GM19452 (cell line): ENCODE results near the gene RAP1B.

ENCODE experiments used
- ATAC-seq: cut with Tn5 transposase; IDR thresholded peaks from one replicate; pipeline ENCODE4 v1.9.1; 2021; ENCODE audit not compliant: unreplicated experiment

Gene RAP1B

DNA sequence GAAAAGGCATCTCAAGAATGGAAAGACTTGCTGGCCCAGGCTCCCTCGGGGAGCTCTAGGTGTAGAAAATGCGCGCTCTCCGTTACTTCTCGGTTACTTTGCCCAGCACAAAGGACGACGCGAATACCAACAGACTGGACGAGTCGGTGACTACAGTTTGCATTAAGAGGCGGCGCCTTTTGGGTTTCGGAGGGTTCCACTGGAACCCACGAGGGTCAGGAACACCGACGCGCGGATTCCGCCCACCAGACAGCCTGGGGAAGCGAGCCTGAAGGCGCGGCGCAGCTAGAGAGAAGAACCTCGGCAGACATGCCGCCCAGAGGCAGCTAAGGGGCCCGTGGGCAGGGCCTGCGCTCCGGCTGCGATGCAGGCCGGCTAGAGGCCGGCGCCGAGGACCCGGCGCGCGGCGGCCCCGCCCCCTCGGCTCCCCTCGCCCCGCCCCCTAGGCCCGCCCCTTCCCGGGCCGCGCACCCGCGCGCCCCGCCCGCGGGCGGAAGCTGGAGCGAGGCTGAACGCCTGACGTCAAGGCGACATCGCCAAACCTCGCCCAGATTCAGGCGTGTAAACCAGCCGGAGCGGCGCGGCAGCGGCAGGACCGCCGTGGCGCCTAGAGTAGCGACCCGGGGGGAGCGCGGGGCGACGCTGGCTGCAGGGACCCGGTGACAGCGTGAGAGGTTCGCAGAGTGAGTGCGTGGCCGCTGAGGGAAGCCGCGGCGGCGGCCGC, at the start of gene RAP1B:
TSS of gene RAP1B (plus strand) at position 530 of the 724 bp plus-strand sequence. CDS start 37,826 bp downstream, outside the sequence.
- peak; percentile 87 for ATAC-seq

DNA sequence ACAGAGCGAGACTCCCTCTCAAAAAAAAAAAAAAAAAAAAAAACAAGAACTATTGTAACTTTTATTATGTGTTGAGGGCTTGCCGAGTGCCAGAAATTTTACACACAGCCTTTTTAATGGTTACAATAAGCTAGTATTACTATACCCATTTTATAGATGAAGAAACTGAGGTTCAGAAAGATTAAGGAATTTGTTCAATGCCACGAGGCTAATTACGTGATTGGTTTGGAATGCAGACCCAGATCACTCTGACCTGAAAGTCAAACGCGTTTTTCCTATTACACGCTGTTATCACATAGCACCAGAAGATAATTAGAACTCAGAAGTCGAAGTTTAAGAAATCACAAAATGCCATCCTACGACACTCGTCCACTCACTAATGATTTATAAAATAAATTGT, 48.9 kb upstream of the RAP1B start:
- ATAC-seq: no peak

DNA sequence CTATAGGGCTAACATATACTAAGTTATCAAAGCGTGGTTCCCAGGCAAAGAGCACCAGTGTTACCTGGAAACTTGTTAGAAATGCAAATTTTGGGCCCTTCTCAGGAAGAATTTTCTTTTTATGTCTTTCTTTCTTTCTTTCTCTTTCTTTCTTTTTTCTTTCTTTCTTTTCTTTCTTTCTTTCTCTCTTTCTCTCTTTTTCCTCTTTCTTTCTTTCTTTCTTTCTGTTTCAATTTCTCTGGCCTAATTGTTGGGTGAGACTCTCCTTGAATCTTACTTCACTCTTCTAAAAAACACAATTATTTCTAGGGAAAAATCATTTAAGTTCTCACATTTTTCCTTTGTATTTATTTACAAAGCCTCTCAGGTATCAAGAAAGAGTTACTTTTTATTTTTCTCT, 46.5 kb upstream of the RAP1B start:
- ATAC-seq: no peak

DNA sequence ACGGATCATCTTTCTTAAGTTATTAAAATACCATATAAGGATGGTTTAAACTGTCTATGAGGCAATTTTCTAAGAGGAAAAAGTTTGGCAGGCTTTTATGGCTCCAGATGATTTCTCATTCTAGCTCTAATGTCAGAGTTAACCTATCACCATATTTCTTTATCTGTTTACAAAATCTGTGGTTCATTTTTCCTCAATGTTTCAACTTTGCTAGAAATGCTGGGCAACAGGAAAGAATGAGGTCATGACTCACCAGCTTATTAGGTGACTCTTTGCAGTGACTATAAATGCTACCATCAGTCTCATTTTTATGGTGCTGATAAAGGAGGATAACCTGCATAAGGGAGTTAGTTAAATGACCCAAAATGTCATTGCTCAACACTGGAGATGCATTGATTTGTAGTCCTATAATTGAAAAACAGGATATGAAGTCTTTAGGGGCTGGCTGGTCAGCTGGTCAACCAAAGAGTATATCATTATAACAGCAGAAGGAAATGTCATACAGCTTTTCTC, 45.3 kb upstream of the RAP1B start:
- no peak for ATAC-seq

DNA sequence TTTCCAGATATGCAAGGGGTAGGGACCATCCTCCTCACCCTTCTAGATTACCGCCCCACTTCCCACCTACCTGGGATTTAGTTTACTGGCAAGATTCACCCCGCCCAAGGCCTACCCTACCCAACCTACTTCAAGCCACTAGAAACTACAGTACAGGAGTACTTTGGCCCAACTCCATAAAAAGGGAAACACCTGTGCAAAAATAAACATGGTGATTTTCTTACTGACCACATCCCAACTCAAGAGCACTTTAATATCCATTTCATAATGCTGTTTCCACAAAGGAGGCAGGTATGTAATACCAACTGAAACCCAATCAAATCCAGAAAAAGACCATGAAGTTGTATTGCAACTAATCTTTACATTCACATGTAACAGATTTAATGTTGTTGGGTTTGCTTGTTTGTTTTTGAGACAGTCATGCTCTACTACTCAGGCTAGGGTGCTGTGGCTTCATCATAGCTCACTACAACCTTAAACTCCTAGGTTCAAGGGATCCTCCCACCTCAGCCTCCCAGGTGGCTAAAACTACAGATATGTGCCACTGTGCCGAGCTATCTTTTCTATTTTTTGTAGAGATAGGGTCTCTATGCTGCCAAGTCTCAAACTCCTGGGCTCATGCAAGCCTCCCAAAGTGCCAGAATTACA, 41.7 kb upstream of the RAP1B start:
- no peak for ATAC-seq

DNA sequence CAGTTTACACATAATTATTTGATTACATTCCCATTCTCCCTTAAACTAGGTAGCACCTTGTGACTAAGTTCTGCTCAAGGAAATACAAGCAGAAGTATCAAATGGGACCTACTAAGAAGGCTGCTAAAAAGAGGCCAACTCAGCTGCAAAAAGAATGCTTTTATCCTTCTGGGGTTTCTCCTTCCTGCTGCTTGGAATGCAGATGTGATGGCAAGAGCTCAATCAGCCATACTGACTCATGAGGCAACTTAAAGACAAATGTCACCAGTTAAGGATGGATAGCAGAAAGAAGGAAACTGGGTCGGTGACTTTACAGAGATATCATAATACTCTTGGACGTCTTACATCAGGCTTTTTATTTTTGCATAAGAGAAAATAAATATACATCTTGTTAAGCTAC, 38.0 kb upstream of the RAP1B start:
- no peak for ATAC-seq

DNA sequence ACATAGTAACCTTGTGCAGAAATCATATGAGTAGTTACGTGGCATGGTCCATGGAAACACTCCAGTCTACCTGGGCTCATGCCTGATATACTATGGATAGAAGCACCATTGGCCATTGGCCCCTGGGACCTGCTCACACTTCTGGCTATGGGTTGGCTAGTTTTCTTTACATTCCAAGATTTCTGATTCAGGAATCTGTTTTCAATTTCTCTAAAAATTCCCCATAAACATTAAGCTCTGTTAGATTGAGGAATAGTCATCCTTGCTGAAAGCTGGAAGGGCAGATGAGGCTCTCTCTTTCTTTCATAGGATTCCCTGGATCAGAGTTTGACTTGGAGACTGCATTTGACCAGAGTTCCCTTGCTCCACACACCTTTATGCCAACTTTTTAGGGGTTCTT, 37.3 kb upstream of the RAP1B start:
- no peak for ATAC-seq

DNA sequence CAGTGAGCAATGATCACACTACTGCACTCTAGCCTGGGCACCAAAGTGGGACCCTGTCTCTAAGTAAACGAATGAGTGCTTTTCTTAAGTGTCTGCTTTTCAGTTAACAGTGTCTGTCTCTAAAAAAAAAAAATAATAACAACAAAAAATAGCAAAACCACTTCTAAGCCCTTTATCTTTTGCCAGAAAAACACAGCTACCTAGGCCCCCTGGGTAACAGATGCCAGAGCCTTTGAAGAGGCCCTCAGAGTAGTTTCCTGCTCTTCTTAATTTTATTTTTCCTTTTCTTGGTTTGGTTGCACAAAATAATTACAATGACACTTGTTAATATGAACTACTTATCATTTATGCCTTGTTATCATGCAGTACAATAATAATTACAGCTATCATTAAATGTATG, 32.8 kb upstream of the RAP1B start:
- ATAC-seq: no peak

DNA sequence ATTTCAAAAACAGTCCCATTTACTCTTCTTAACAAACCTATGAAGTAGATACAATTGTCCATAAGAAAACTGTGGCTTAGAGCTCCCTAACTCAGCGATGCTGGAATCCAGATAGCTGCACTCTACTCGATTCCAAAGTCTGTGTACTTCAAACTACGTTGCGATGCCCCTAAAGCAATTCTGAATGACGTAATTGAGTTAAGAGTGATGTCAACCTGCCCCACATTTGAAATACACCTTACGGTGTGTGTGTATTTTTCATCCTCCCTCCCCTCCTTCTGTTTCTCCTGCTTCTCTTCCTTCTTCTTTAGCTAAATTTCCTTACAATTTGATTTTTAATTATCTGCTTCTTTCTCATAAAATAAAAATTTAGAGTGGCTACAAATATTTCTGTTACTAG, 31.9 kb upstream of the RAP1B start:
- ATAC-seq: no peak

DNA sequence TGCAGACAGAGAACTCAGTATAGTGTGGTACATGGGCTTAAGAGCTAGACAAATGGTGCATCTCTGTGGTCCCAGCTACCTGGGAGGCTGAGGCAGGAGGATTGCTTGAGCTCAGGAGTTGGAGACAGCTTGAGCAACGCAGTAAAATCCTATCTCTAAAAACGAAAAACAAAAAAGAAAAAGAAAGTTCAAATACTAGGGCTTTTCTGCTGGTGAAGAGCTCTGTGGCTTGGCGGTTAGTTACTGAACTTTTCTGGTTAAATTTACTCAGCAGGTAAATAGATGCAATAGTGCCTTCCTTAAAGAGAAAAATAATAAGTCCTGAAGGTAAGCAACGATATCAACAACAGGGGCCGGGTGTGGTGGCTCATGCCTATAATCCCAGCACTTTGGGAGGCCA, 31.4 kb upstream of the RAP1B start:
- ATAC-seq: no peak

DNA sequence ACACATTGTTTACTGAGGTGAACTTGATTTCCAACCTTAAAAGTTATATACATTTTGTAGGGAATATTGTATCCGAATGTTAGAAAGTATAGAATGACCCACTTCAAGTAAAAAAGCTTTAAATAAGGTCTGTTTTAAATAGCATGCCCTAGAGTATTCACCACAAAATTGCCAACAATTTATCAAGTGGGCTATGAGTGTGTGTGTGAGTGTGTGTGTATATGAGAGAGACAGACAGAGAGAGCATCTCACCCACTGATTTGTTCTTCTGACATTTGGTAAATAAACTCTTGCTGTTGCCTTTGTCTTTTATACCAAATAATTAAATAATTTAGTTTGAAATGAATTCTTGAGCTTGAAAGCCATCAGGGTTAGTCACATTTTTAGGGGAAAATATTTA, 29.8 kb upstream of the RAP1B start:
- ATAC-seq: no peak

DNA sequence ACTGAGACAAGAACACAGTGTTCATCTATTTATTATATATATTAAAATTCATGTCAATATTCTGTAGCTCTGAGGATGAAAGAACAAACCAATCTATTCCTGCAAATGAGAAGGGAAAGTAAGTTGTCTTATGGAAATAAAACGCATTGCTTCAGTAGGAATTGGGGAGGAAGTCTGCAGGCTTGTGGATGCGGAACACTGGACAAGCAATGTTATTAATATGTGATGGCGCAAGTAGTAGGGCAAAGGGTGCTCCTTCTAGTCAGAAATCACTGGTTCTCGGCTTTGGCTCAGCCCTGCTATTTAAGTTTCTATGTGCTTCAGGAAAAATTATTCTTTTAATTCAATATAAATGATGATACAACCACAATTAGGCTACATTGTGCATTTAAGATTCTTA, 28.8 kb upstream of the RAP1B start:
- ATAC-seq: no peak

DNA sequence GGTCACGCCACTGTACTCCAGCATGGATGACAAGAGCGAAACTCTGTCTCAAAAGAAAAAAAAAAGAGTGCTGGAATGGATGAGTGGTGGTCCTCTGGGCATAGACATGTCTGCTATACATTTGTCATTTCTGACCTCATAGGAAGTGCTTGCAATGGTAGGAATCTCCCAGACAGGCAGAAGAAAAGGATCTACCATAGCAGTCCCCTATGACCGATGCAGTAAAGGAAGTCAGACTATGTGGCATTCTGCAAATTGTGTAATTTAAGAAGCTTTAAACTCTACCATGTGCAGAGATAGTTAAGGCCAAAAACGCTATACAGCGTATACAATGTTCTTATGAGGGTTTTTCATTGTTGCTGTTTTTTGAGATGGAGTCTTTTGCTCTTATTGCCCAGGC, 24.7 kb upstream of the RAP1B start:
- no peak for ATAC-seq

DNA sequence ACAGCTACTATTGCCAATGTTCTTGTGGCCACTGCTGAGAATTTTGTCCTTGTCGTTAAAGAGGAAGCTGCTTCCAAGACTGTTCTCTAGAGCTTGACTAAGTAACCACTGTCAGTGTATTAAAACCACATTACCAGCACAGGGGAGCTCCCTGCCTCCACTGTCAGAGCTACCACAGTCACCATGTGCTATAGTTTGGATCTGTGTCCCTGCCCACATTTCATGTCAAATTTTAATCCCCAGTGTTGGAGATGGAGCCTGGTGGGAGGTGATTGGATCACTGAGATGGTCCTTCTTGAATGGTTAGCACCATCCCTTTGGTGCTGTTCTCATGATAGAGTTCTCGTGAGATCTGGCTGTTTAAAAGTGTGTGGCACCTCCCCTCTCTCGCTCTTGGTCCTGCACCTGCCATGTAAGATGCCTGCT, 23.2 kb upstream of the RAP1B start:
- peak; percentile 74 for ATAC-seq

DNA sequence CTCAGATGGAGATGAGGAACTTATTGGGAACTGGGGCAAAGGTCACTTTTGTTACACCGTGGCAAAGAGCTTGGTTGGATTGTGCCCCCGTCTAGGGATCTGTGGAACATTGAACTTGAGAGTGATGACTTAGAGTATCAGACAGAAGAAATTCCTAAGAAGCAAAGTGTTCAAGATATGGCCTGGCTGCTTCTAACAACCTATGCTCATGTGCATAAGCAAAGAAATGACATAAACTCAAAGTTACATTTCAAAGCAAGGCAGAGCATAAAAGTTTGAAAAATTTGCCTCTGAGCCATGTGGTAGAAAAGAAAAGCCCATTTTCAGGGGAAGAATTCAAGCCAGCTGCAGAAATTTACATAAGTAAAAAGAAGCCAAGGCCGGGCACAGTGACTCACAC, 21.5 kb upstream of the RAP1B start:
- no peak for ATAC-seq

DNA sequence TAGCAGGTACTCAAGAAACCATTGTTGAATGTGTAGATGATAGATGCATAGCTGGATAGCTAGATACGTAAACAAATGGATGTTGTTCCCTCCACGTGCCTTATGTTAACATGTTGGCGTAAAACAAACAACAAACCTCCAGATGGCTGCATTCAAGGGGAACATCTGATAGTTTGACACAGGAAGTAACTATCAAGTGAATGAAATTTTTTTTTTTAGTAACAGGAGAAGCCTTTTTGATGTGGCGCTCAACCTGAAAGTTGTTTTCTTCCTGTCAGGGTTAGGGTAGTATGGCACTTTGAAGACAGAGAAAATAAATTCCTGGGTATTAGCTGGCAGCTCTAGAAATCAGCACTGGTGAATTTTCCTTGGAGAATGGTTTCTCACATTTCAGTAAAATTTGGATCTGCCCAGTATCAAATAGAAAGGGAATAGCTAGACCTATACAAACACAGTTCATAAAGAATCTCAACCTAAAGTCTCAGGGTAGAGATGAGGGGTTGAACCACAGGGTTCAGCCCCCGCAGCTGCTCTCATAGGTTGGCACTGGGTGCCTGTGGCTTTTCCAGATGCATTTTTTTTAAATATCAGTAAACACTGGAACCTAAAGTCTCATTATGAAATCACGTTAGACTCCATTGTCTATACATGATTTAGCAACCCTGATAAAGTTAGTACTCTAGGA, 18.8 kb upstream of the RAP1B start:
- ATAC-seq: no peak

DNA sequence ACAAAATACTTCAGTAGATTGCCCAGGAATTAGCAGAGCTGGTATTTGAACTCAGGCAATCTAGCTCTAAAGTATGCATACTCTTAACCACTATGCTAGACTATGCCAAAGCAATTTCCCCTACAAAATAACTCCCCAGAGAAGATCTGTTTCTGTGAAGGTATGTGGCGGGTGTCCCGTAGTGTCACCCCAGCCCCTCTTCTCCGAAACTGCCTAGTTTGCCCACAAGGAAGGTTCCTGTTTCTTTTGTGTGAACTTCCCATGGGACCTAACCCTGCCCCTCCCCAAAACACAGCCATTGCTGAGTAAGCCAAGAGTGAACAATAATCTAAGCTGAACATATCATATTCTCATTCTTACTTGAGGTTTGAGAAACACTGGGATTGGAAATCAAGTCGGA, 15.5 kb upstream of the RAP1B start:
- ATAC-seq: no peak

DNA sequence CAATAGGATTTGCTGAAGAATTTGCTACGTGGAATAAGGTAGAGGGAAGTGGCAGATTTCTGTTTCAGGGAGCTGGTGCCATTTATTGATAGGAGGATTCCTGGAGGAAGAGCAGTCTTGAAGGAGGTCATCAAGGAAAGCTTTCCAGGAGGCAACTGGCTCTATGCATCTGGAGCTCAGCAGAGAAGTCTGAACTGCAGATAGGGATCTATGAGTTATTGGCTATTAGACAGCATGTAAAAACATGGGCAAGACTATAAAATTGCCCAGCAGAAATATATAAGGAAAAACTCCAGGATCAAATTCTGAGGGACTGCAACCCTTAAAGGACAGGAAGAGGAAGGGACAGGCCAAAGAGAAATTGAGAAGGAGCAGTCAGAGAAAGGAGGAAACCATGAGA, 8.9 kb upstream of the RAP1B start:
- no peak for ATAC-seq

DNA sequence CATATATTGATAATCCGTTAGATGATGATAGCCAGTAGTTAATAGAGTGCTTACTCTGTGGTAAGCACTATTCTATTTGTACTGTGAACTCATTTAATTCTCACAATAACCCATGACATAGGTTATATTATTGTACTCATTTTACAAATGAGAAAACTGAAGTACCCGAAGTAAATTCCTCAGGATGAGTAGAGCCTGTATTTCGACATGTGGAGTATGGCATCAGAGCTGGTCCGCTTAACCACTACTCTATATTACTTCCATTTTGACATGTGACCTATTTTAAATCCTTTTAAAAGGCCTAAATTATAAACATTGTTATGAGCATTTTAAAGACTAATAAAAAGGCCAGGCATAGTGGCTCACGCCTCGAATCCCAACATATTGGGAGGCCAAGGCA, 8.0 kb upstream of the RAP1B start:
- ATAC-seq: no peak

DNA sequence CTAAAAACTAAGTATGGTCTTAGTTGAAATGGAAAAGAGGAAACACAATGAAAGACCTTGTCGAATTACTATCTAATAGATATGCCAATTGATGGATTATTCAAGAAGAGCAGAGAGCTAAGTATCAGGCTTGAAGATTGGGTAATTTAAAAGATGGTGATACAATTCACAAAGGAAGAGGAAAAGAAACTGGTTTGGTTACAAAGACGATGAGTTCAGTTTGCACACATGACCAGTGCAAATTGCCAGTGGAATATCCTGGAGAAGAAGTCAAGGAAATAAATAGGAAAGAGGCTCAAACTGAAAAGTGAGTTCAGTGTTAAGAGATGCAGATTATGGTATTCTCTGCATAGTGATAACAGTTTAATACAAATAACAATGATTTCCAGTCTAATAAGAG, 2.5 kb upstream of the RAP1B start:
- ATAC-seq: no peak

DNA sequence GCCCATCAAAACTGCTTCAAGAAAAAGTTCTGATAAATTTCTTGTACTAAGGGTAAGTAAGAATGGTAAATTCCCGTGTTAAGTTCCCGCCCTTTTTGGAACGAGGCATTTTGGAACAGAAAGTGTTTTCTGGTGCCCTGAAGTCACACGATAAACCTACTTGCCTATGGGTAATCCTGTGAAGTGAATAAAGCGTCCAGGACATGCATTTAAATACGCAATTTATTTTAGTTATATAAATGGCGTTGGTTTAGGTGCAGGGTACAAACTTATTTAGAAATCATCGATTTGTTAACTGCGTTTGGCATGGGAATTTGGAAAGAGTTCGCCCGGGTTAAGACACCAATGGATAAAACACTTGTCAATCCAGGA, 715 bp upstream of the RAP1B start:
- ATAC-seq: no peak
